GM23338 (cell line): Measurements from ENCODE around the gene GGN. TPM values are rescaled to one million over a fixed set of nuclear protein-coding genes. Genes with fewer than 3 reads are reported as not detected.

Source experiments
- ATAC-seq: fragments of 200-7000 bp; cut with Tn5 transposase; 3 replicates; pipeline ENCODE4 v1.9.1; 2020
- DNase-seq: peaks from one replicate; pipeline ENCODE4 v3.0.0-alpha.2; 2015; ENCODE audit warnings: low spot score
- H2AFZ ChIP-seq: fragments of 200-600 bp; sonication (generic); 2 replicates; pipeline ENCODE4 v1.8.0; 2016; ENCODE audit warnings: antibody characterized with exemption, mild to moderate bottlenecking, moderate library complexity
- H3F3A ChIP-seq: fragments of 200-600 bp; sonication (generic); replicated peaks from 2 replicates; pipeline ENCODE4 v1.8.0; 2017; ENCODE audit warnings: antibody characterized with exemption, mixed run types, low read depth
- H3K27ac ChIP-seq: fragments of 200-600 bp; sonication (generic); 2 replicates; pipeline ENCODE4 v1.6.1; 2016; ENCODE audit warnings: low read depth
- H3K27me3 ChIP-seq: fragments of 200-600 bp; sonication (generic); 2 replicates; pipeline ENCODE4 v1.8.0; 2016; ENCODE audit warnings: mild to moderate bottlenecking, mixed run types, moderate library complexity; ENCODE audit not compliant: insufficient read depth
- H3K36me3 ChIP-seq: fragments of 200-600 bp; sonication (generic); 2 replicates; pipeline ENCODE4 v1.8.0; 2016; ENCODE audit warnings: mild to moderate bottlenecking; ENCODE audit not compliant: insufficient read depth
- H3K4me1 ChIP-seq: fragments of 200-600 bp; sonication (generic); 2 replicates; pipeline ENCODE4 v1.8.0; 2016; ENCODE audit warnings: mild to moderate bottlenecking, moderate library complexity; ENCODE audit not compliant: insufficient read depth
- H3K4me2 ChIP-seq: fragments of 200-600 bp; sonication (generic); 2 replicates; pipeline ENCODE4 v1.7.1; 2017; ENCODE audit warnings: mixed run types
- H3K4me3 ChIP-seq: fragments of 200-600 bp; sonication (generic); 2 replicates; pipeline ENCODE4 v1.6.1; 2016; ENCODE audit warnings: mixed run types
- H3K79me2 ChIP-seq: fragments of 200-600 bp; sonication (generic); replicated peaks from 2 replicates; pipeline ENCODE4 v1.8.0; 2017; ENCODE audit warnings: mild to moderate bottlenecking; ENCODE audit not compliant: insufficient read depth
- H3K9me2 ChIP-seq: fragments of 200-600 bp; sonication (generic); 2 replicates; pipeline ENCODE4 v1.8.0; 2017; ENCODE audit not compliant: insufficient read depth
- H4K20me1 ChIP-seq: fragments of 200-600 bp; sonication (generic); replicated peaks from 2 replicates; pipeline ENCODE4 v1.8.0; 2017; ENCODE audit warnings: mild to moderate bottlenecking; ENCODE audit not compliant: insufficient read depth
- H3K27ac Mint-ChIP-seq: 2 replicates; pipeline ENCODE4 v1.8.0; 2020; ENCODE audit warnings: inconsistent platforms, mild to moderate bottlenecking, moderate library complexity, mixed read lengths
- H3K27me3 Mint-ChIP-seq: 3 replicates; pipeline ENCODE4 v1.8.0; 2022; ENCODE audit warnings: low read depth, mild to moderate bottlenecking, moderate library complexity, mixed read lengths, inconsistent platforms; ENCODE audit not compliant: insufficient read depth, poor library complexity
- H3K36me3 Mint-ChIP-seq: 3 replicates; pipeline ENCODE4 v1.8.0; 2021; ENCODE audit warnings: low read depth, mild to moderate bottlenecking, inconsistent platforms, moderate library complexity, mixed read lengths
- H3K4me1 Mint-ChIP-seq: 3 replicates; pipeline ENCODE4 v1.8.0; 2020; ENCODE audit warnings: mild to moderate bottlenecking, inconsistent platforms, mixed read lengths
- H3K4me3 Mint-ChIP-seq: 3 replicates; pipeline ENCODE4 v1.8.0; 2021; ENCODE audit warnings: moderate library complexity, mild to moderate bottlenecking, inconsistent platforms, mixed read lengths
- H3K9me3 Mint-ChIP-seq: 3 replicates; pipeline ENCODE4 v1.8.0; 2020; ENCODE audit warnings: moderate library complexity, mild to moderate bottlenecking, inconsistent platforms, mixed read lengths
- CREB1 ChIP-seq: fragments of 250-450 bp; sonication (Bioruptor Pico); IDR thresholded peaks from 2 replicates; pipeline ENCODE4 v1.5.0; 2020; ENCODE audit warnings: low read depth, mild to moderate bottlenecking, moderate library complexity
- EZH2 ChIP-seq: fragments of 200-600 bp; sonication (generic); IDR thresholded peaks from one replicate; pipeline ENCODE4 v1.8.0; 2017; ENCODE audit warnings: antibody characterized with exemption, mild to moderate bottlenecking, low read depth; ENCODE audit not compliant: unreplicated experiment
- EZH2phosphoT487 ChIP-seq: fragments of 200-600 bp; sonication (generic); IDR thresholded peaks from one replicate; pipeline ENCODE4 v1.8.1; 2018; ENCODE audit warnings: antibody characterized with exemption; ENCODE audit not compliant: unreplicated experiment
- NANOG ChIP-seq: IDR thresholded peaks from 2 replicates; pipeline ENCODE4 v1.6.1; 2016; ENCODE audit warnings: antibody characterized with exemption, borderline replicate concordance
- POLR2AphosphoS5 ChIP-seq: IDR thresholded peaks from 2 replicates; pipeline ENCODE4 v1.6.1; 2016; ENCODE audit warnings: antibody characterized with exemption, low read depth
- STAT1 ChIP-seq: IDR thresholded peaks from one replicate; pipeline ENCODE4 v1.6.1; 2016; ENCODE audit warnings: antibody characterized with exemption; ENCODE audit not compliant: unreplicated experiment
- polyA plus RNA-seq: library from polyadenylated mRNA; unstranded; fragments of >200 nt; fragmentation: Nextera tagmentation; extraction: Ambion mirVana; gene quantifications from 2 replicates; pipeline ENCODE4 v1.2.1, GENCODE V29; 2016
- total RNA-seq: library from RNA; depleted of rRNA; stranded (reverse); fragments of >200 nt; shearing (Covaris generic); gene quantifications from 2 replicates; pipeline ENCODE4 v1.2.3, GENCODE V29; 2014
- TF ChIP-seq, protein P1 (sequence below): IDR thresholded peaks from 2 replicates; pipeline ENCODE4 v1.6.1; 2016; ENCODE audit warnings: antibody characterized with exemption
- TF ChIP-seq, protein P2 (sequence below): fragments of 250-450 bp; sonication (Bioruptor Pico); IDR thresholded peaks from 2 replicates; pipeline ENCODE4 v1.5.0; 2020; ENCODE audit warnings: mild to moderate bottlenecking, moderate library complexity
- TF ChIP-seq, protein P3 (sequence below), 2 experiments: fragments of 200-600 bp in 1 of 2; sonication (generic) in 1 of 2; conservative IDR thresholded peaks; 2 replicates each; pipeline versions ENCODE4 v1.5.1 to v1.6.1; 2016 to 2017; ENCODE audit warnings: antibody characterized with exemption in 2 of 2, low read depth in 2 of 2, mild to moderate bottlenecking in 2 of 2, moderate library complexity in 1 of 2

The GGN gene
- total and polyA plus RNA-seq, 2 experiments from 2014 or later, result 0.14 to 1.5 TPM

DNA sequence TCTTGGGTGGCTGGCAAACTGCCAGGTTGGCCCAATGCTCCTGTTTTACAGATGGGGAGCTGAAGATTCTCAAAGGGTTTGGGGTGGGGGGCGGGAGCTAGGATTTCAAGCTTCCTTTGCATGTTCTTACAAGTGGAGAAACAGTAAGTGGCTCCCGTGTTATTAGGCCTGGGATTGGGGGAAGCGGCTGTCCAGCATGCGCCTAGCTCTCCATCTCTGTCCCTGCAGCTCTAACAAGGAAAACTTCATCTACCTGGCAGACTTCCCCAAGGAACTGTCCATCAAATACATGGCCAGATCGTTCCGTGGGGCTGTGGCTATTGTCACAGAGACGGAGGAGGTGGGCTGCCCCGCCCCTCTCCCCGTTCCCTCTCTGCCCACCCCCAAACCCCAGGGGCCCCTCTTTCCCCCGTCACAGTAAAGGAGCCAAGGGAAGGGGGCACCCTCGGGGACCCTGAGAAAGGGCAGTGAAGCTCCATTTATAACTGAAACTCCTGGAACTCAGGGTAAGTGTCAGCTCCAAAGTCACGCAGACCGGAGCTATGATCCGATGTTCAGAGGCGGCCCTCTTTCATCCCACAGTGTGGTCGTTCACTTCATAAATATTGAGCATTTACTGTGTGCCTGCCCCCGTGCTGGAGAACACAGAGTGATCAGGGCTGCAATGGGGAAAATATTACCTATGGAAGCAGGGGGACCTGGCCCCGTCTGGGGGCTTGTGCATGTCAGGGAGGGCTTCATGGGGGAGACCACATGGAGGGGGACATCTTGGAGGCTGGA lies 28.4 kb downstream of the GGN start:
- no peak overlapping the region for H3K4me2 ChIP-seq
- H3K27ac Mint-ChIP-seq, result no peak overlapping the region
- H3K79me2 ChIP-seq, result no peaks in the 10 kb centered on the region
- H3K9me2 ChIP-seq, result no peaks in the 10 kb centered on the region
- no peak overlapping the region for H2AFZ ChIP-seq
- no peak overlapping the region for H3K27ac ChIP-seq
- DNase-seq (no peak), ATAC-seq (no peak)
- H4K20me1 ChIP-seq, result no peaks in the 10 kb centered on the region; the same call in 1 of the 2 replicates
- no peak overlapping the region for H3K4me3 ChIP-seq
- H3K4me1 ChIP-seq, result peaks cover 12% of the 10 kb centered on the region
- H3K36me3 Mint-ChIP-seq, result no peaks in the 10 kb centered on the region; the same call in 2 of the 3 replicates
- no peak for TF ChIP-seq STAT1
- no peak for TF ChIP-seq POLR2AphosphoS5
- TF ChIP-seq, protein P1, sequence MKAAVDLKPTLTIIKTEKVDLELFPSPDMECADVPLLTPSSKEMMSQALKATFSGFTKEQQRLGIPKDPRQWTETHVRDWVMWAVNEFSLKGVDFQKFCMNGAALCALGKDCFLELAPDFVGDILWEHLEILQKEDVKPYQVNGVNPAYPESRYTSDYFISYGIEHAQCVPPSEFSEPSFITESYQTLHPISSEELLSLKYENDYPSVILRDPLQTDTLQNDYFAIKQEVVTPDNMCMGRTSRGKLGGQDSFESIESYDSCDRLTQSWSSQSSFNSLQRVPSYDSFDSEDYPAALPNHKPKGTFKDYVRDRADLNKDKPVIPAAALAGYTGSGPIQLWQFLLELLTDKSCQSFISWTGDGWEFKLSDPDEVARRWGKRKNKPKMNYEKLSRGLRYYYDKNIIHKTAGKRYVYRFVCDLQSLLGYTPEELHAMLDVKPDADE, result no peak
- TF ChIP-seq NANOG, result no peak
- TF ChIP-seq, protein P2, sequence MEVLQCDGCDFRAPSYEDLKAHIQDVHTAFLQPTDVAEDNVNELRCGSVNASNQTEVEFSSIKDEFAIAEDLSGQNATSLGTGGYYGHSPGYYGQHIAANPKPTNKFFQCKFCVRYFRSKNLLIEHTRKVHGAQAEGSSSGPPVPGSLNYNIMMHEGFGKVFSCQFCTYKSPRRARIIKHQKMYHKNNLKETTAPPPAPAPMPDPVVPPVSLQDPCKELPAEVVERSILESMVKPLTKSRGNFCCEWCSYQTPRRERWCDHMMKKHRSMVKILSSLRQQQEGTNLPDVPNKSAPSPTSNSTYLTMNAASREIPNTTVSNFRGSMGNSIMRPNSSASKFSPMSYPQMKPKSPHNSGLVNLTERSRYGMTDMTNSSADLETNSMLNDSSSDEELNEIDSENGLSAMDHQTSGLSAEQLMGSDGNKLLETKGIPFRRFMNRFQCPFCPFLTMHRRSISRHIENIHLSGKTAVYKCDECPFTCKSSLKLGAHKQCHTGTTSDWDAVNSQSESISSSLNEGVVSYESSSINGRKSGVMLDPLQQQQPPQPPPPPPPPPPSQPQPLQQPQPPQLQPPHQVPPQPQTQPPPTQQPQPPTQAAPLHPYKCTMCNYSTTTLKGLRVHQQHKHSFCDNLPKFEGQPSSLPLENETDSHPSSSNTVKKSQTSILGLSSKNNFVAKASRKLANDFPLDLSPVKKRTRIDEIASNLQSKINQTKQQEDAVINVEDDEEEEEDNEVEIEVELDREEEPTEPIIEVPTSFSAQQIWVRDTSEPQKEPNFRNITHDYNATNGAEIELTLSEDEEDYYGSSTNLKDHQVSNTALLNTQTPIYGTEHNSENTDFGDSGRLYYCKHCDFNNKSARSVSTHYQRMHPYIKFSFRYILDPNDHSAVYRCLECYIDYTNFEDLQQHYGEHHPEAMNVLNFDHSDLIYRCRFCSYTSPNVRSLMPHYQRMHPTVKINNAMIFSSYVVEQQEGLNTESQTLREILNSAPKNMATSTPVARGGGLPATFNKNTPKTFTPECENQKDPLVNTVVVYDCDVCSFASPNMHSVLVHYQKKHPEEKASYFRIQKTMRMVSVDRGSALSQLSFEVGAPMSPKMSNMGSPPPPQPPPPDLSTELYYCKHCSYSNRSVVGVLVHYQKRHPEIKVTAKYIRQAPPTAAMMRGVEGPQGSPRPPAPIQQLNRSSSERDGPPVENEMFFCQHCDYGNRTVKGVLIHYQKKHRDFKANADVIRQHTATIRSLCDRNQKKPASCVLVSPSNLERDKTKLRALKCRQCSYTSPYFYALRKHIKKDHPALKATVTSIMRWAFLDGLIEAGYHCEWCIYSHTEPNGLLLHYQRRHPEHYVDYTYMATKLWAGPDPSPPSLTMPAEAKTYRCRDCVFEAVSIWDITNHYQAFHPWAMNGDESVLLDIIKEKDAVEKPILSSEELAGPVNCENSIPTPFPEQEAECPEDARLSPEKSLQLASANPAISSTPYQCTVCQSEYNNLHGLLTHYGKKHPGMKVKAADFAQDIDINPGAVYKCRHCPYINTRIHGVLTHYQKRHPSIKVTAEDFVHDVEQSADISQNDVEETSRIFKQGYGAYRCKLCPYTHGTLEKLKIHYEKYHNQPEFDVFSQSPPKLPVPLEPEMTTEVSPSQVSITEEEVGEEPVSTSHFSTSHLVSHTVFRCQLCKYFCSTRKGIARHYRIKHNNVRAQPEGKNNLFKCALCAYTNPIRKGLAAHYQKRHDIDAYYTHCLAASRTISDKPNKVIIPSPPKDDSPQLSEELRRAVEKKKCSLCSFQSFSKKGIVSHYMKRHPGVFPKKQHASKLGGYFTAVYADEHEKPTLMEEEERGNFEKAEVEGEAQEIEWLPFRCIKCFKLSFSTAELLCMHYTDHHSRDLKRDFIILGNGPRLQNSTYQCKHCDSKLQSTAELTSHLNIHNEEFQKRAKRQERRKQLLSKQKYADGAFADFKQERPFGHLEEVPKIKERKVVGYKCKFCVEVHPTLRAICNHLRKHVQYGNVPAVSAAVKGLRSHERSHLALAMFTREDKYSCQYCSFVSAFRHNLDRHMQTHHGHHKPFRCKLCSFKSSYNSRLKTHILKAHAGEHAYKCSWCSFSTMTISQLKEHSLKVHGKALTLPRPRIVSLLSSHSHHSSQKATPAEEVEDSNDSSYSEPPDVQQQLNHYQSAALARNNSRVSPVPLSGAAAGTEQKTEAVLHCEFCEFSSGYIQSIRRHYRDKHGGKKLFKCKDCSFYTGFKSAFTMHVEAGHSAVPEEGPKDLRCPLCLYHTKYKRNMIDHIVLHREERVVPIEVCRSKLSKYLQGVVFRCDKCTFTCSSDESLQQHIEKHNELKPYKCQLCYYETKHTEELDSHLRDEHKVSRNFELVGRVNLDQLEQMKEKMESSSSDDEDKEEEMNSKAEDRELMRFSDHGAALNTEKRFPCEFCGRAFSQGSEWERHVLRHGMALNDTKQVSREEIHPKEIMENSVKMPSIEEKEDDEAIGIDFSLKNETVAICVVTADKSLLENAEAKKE (CRISPR knock-in tag), result no peak
- TF ChIP-seq, protein P3, sequence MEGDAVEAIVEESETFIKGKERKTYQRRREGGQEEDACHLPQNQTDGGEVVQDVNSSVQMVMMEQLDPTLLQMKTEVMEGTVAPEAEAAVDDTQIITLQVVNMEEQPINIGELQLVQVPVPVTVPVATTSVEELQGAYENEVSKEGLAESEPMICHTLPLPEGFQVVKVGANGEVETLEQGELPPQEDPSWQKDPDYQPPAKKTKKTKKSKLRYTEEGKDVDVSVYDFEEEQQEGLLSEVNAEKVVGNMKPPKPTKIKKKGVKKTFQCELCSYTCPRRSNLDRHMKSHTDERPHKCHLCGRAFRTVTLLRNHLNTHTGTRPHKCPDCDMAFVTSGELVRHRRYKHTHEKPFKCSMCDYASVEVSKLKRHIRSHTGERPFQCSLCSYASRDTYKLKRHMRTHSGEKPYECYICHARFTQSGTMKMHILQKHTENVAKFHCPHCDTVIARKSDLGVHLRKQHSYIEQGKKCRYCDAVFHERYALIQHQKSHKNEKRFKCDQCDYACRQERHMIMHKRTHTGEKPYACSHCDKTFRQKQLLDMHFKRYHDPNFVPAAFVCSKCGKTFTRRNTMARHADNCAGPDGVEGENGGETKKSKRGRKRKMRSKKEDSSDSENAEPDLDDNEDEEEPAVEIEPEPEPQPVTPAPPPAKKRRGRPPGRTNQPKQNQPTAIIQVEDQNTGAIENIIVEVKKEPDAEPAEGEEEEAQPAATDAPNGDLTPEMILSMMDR (conservative IDR thresholded peaks at IDR 0.05; ENCODE audit: low read depth in 2 of 2), result no peak
- TF ChIP-seq EZH2, result no peak
- no peak for TF ChIP-seq CREB1 (CRISPR knock-in tag)
- no peak for TF ChIP-seq EZH2phosphoT487
- peak overlapping the region; percentile 91; the same call in 1 of the 3 replicates for H3K4me3 Mint-ChIP-seq
- 0 out of 2 replicates have a peak, but pooled peaks cover 11% of the 10 kb centered on the region for H3F3A ChIP-seq
- H3K4me1 Mint-ChIP-seq, result peaks cover 17% of the 10 kb centered on the region
- H3K27me3 ChIP-seq, result peaks cover 29% of the 10 kb centered on the region
- H3K27me3 Mint-ChIP-seq, result peaks cover 27% of the 10 kb centered on the region
- peaks cover 3% of the 10 kb centered on the region; the same call in 2 of the 3 replicates for H3K9me3 Mint-ChIP-seq
- H3K36me3 ChIP-seq, result no peaks in the 10 kb centered on the region
